H1 (cell line): ENCODE results near the gene MIXL1. TPM values are rescaled to one million over a fixed set of nuclear protein-coding genes. Genes with fewer than 3 reads are reported as not detected.

Source experiments
- ASH2L ChIP-seq: fragments of 200-600, 300-600 bp; sonication (generic); IDR thresholded peaks from one replicate; pipeline ENCODE4 v1.7.1; 2017; ENCODE audit warnings: low read length
- BACH1 ChIP-seq: IDR thresholded peaks from 2 replicates; pipeline ENCODE4 v1.6.1; 2012; ENCODE audit warnings: low read length, improper control_type of control experiment
- CHD2 ChIP-seq: IDR thresholded peaks from 2 replicates; pipeline ENCODE4 v1.6.1; 2012; ENCODE audit warnings: low read length, improper control_type of control experiment
- CREB1 ChIP-seq: IDR thresholded peaks from 2 replicates; pipeline ENCODE4 v1.6.1; 2012; ENCODE audit warnings: inconsistent platforms
- EP300 ChIP-seq, 2 experiments: IDR thresholded peaks; 1 replicate in 1 of 2; 2 replicates in 1 of 2; pipeline ENCODE4 v1.6.1; 2011 to 2012; ENCODE audit warnings: low read depth in 2 of 2, low read length in 2 of 2, mild to moderate bottlenecking in 2 of 2, borderline replicate concordance in 1 of 2, inconsistent platforms in 1 of 2, moderate library complexity in 1 of 2
- EZH2 ChIP-seq: fragments of 200-600 bp; sonication (generic); IDR thresholded peaks from 2 replicates; pipeline ENCODE4 v1.7.1; 2012; ENCODE audit warnings: low read depth, mild to moderate bottlenecking, moderate library complexity, low read length, inconsistent platforms; ENCODE audit not compliant: severe bottlenecking
- GABPA ChIP-seq: IDR thresholded peaks from 2 replicates; pipeline ENCODE4 v1.6.1; 2011; ENCODE audit warnings: mild to moderate bottlenecking, low read length, moderate library complexity, borderline replicate concordance; ENCODE audit not compliant: insufficient read depth
- GTF2F1 ChIP-seq: IDR thresholded peaks from 2 replicates; pipeline ENCODE4 v1.6.1; 2012; ENCODE audit warnings: low read depth, low read length, improper control_type of control experiment, borderline replicate concordance
- HDAC6 ChIP-seq: IDR thresholded peaks from one replicate; pipeline ENCODE4 v1.7.1; 2012; ENCODE audit warnings: low read depth, mild to moderate bottlenecking, inconsistent platforms, low read length, moderate library complexity
- KDM4A ChIP-seq: IDR thresholded peaks from one replicate; pipeline ENCODE4 v1.7.1; 2012; ENCODE audit warnings: low read depth, mild to moderate bottlenecking, moderate library complexity, low read length, inconsistent platforms; ENCODE audit not compliant: severe bottlenecking
- PHF8 ChIP-seq: fragments of 200-600 bp; sonication (generic); conservative IDR thresholded peaks from 2 replicates; pipeline ENCODE4 v1.7.1; 2012; ENCODE audit warnings: low read depth, mild to moderate bottlenecking, inconsistent platforms, low read length, moderate library complexity
- POLR2A ChIP-seq, 2 experiments: IDR thresholded peaks; 1 replicate in 1 of 2; 2 replicates in 1 of 2; pipeline ENCODE4 v1.6.1; 2011; ENCODE audit warnings: low read depth in 2 of 2, low read length in 2 of 2, mild to moderate bottlenecking in 2 of 2; ENCODE audit errors: control extremely low read depth in 1 of 2
- POLR2AphosphoS5 ChIP-seq: IDR thresholded peaks from 2 replicates; pipeline ENCODE4 v1.6.1; 2011; ENCODE audit warnings: low read depth, low read length
- RNF2 ChIP-seq: fragments of 200-900, 300-1000 bp; sonication (generic); IDR thresholded peaks from 2 replicates; pipeline ENCODE4 v1.7.1; 2016; ENCODE audit warnings: borderline replicate concordance, low read depth, mild to moderate bottlenecking, antibody characterized with exemption, low read length; ENCODE audit not compliant: poor library complexity, severe bottlenecking; ENCODE audit errors: missing control alignments
- RXRA ChIP-seq: IDR thresholded peaks from 2 replicates; pipeline ENCODE4 v1.6.1; 2011; ENCODE audit warnings: low read depth, mild to moderate bottlenecking, low read length, moderate library complexity; ENCODE audit not compliant: insufficient read depth
- SIRT6 ChIP-seq: IDR thresholded peaks from one replicate; pipeline ENCODE4 v1.7.1; 2012; ENCODE audit warnings: low read length, inconsistent platforms
- SIX5 ChIP-seq: IDR thresholded peaks from 2 replicates; pipeline ENCODE4 v1.6.1; 2011; ENCODE audit warnings: mild to moderate bottlenecking, low read depth, low read length
- SP4 ChIP-seq: IDR thresholded peaks from 2 replicates; pipeline ENCODE4 v1.6.1; 2012; ENCODE audit warnings: low read length, inconsistent platforms
- SRF ChIP-seq: IDR thresholded peaks from 2 replicates; pipeline ENCODE4 v1.6.1; 2011; ENCODE audit warnings: mild to moderate bottlenecking, low read depth, low read length, moderate library complexity
- SUZ12 ChIP-seq: fragments of 200-600 bp; sonication (generic); IDR thresholded peaks from 2 replicates; pipeline ENCODE4 v1.6.1; 2012; ENCODE audit warnings: mild to moderate bottlenecking, inconsistent platforms, low read length, moderate library complexity, mixed read lengths
- TAF1 ChIP-seq: IDR thresholded peaks from 2 replicates; pipeline ENCODE4 v1.6.1; 2011; ENCODE audit warnings: mild to moderate bottlenecking, low read depth, low read length
- USF2 ChIP-seq: IDR thresholded peaks from 2 replicates; pipeline ENCODE4 v1.6.1; 2011; ENCODE audit warnings: low read length, improper control_type of control experiment
- YY1 ChIP-seq: IDR thresholded peaks from 2 replicates; pipeline ENCODE4 v1.6.1; 2011; ENCODE audit warnings: low read depth, mild to moderate bottlenecking, low read length
- polyA plus RNA-seq, 7 experiments: library from polyadenylated mRNA; depleted of rRNA in 3 of 7; stranded (reverse) in 5 of 7; unstranded in 2 of 7; fragments of >200 nt in 5 of 7; fragments of 200-250 nt in 2 of 7; gene quantifications; 1 replicate in 5 of 7; 2 replicates in 1 of 7; 4 replicates in 1 of 7; pipeline versions ENCODE4 v1.2.1 to v1.2.3, GENCODE V29; 2011 to 2013; ENCODE audit warnings: missing spikeins in 2 of 7, mixed read lengths in 2 of 7
- total RNA-seq: library from RNA; stranded (reverse); fragmentation: NEBNext Ultra II Directional; extraction: Animal tissue kit (Norgen Biotek cat#: 25700); gene quantifications from 2 replicates; pipeline ENCODE4 v1.2.1, GENCODE V29; 2021

Gene MIXL1
- total and polyA plus RNA-seq, 2 of the 8 experiments (the other 6 are each of a cell fraction or from before 2014, with no cell fraction given) = 1.5 to 1.8 TPM

- TF ChIP-seq GABPA = peak; percentile 88; the same call in 1 of the 2 replicates
- peak; percentile 55 for TF ChIP-seq KDM4A
- no peak for TF ChIP-seq BACH1
- TF ChIP-seq CREB1 = peak; percentile 54; the same call in 1 of the 2 replicates
- no peak for TF ChIP-seq SUZ12
- TF ChIP-seq HDAC6 = no peak
- no peak for TF ChIP-seq SRF
- peak; percentile 97 for TF ChIP-seq POLR2AphosphoS5
- TF ChIP-seq PHF8 = peak; percentile 95
- TF ChIP-seq EP300 (IDR thresholded peaks at IDR 0.05; ENCODE audit: borderline replicate concordance in 1 of 2, low read depth in 2 of 2, low read length in 2 of 2) = peak in 1 of 2 experiments; percentile 62; a peak in 1 of 3 replicates
- no peak for TF ChIP-seq RNF2
- TF ChIP-seq GTF2F1 = no peak
- TF ChIP-seq YY1 = peak; percentile 86
- no peak for TF ChIP-seq SIRT6
- no peak for TF ChIP-seq EZH2
- 0 out of 2 replicates have a peak, but pooled peaks have one; percentile 30 for TF ChIP-seq CHD2
- peak; percentile 96 for TF ChIP-seq ASH2L
- no peak for TF ChIP-seq RXRA
- TF ChIP-seq SP4 = no peak
- TF ChIP-seq TAF1 = peak; percentile 85
- no peak for TF ChIP-seq SIX5
- no peak for TF ChIP-seq USF2
- TF ChIP-seq POLR2A (IDR thresholded peaks at IDR 0.05; ENCODE audit: control extremely low read depth in 1 of 2, low read depth in 2 of 2, low read length in 2 of 2) = peak; percentile 92 to 95
Measured at GRCh38 chr1:226186124-226187018, 37.1 kb upstream of the MIXL1 start, which contains the start of gene ACBD3 (continued).
